HL-60 (cell line): ENCODE results near the gene ANAPC4.

Source experiments
- GABPA ChIP-seq: IDR thresholded peaks from 2 replicates; pipeline ENCODE4 v1.6.1; 2012; ENCODE audit warnings: low read depth
- POLR2AphosphoS5 ChIP-seq: IDR thresholded peaks from 2 replicates; pipeline ENCODE4 v1.6.1; 2012; ENCODE audit warnings: low read depth
- SPI1 ChIP-seq: IDR thresholded peaks from 2 replicates; pipeline ENCODE4 v1.6.1; 2012; ENCODE audit warnings: low read depth, mild to moderate bottlenecking, borderline replicate concordance
- TF ChIP-seq, protein P1 (sequence below): IDR thresholded peaks from one replicate; pipeline ENCODE4 v1.5.1; 2011; ENCODE audit warnings: low read length, control low read depth, inconsistent platforms; ENCODE audit not compliant: insufficient read depth
- TF ChIP-seq, protein P2 (sequence below): IDR thresholded peaks from 2 replicates; pipeline ENCODE4 v1.6.1; 2012; ENCODE audit warnings: low read depth; ENCODE audit not compliant: insufficient replicate concordance

DNA sequence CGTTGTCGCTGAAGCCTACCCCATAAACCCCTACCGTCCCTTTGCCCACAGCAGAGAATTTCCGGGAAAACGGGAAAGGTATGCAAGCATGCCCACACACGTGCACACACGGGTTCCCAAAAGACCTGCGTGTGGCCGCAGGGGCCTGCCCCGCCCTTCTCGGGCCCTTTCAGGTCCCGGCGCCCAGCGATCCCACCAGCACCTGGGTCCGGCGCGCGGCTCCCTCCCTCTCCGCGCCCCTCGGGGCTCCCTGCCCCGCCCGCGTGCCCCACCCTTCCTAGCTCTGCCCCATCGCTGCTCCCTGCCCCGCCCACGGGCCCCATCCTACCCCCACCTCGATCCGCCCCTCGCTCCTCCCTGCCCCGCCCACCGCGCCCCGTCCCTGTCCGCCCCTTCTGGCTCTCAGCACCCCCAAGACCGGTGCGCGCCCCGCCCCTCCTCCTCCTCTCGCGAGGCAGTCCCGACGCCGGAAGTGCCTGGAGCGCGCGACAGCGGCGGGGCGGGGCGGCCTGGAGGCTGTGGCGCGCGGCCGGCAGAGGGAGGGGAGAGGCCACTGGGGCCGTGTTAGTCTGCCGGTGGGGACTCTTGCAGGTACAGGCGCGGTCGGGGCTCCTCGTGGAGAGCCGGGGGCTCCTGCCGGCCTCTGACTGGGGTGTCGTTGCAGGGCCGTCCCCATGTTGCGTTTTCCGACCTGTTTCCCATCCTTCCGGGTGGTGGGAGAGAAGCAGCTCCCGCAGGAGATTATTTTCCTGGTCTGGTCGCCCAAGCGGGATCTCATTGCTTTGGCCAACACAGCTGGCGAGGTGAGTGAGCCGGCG is at the start of gene ANAPC4:
- TF ChIP-seq, protein P1, sequence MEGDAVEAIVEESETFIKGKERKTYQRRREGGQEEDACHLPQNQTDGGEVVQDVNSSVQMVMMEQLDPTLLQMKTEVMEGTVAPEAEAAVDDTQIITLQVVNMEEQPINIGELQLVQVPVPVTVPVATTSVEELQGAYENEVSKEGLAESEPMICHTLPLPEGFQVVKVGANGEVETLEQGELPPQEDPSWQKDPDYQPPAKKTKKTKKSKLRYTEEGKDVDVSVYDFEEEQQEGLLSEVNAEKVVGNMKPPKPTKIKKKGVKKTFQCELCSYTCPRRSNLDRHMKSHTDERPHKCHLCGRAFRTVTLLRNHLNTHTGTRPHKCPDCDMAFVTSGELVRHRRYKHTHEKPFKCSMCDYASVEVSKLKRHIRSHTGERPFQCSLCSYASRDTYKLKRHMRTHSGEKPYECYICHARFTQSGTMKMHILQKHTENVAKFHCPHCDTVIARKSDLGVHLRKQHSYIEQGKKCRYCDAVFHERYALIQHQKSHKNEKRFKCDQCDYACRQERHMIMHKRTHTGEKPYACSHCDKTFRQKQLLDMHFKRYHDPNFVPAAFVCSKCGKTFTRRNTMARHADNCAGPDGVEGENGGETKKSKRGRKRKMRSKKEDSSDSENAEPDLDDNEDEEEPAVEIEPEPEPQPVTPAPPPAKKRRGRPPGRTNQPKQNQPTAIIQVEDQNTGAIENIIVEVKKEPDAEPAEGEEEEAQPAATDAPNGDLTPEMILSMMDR = no peak
- TF ChIP-seq, protein P2, sequence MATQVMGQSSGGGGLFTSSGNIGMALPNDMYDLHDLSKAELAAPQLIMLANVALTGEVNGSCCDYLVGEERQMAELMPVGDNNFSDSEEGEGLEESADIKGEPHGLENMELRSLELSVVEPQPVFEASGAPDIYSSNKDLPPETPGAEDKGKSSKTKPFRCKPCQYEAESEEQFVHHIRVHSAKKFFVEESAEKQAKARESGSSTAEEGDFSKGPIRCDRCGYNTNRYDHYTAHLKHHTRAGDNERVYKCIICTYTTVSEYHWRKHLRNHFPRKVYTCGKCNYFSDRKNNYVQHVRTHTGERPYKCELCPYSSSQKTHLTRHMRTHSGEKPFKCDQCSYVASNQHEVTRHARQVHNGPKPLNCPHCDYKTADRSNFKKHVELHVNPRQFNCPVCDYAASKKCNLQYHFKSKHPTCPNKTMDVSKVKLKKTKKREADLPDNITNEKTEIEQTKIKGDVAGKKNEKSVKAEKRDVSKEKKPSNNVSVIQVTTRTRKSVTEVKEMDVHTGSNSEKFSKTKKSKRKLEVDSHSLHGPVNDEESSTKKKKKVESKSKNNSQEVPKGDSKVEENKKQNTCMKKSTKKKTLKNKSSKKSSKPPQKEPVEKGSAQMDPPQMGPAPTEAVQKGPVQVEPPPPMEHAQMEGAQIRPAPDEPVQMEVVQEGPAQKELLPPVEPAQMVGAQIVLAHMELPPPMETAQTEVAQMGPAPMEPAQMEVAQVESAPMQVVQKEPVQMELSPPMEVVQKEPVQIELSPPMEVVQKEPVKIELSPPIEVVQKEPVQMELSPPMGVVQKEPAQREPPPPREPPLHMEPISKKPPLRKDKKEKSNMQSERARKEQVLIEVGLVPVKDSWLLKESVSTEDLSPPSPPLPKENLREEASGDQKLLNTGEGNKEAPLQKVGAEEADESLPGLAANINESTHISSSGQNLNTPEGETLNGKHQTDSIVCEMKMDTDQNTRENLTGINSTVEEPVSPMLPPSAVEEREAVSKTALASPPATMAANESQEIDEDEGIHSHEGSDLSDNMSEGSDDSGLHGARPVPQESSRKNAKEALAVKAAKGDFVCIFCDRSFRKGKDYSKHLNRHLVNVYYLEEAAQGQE = no peak
- TF ChIP-seq POLR2AphosphoS5 = peak; percentile 75; the same call in 1 of the 2 replicates
- TF ChIP-seq GABPA = no peak
- no peak for TF ChIP-seq SPI1
